NB4 (cell line): ENCODE data around the gene DGKE.

Source experiments
- DNase-seq: peaks from one replicate; pipeline ENCODE4 v3.0.0; 2010; ENCODE audit warnings: low read depth
- H3K4me3 ChIP-seq: one replicate; pipeline ENCODE4 v1.5.1; 2011; ENCODE audit warnings: mild to moderate bottlenecking, low read depth, low read length, moderate library complexity
- CTCF ChIP-seq: IDR thresholded peaks from one replicate; pipeline ENCODE4 v1.5.1; 2012; ENCODE audit warnings: low read depth, low read length
- MYC ChIP-seq: IDR thresholded peaks from 2 replicates; pipeline ENCODE4 v1.6.1; 2011; ENCODE audit warnings: low read depth, low read length
- POLR2A ChIP-seq: IDR thresholded peaks from 2 replicates; pipeline ENCODE4 v1.6.1; 2011; ENCODE audit warnings: mild to moderate bottlenecking; ENCODE audit not compliant: insufficient read length; ENCODE audit errors: extremely low read depth
- TF ChIP-seq, protein P1 (sequence below): IDR thresholded peaks from 2 replicates; pipeline ENCODE4 v1.6.1; 2011; ENCODE audit warnings: low read depth, low read length

The DGKE gene

GRCh38 chr17:56868716-56869115 is 34.8 kb downstream of the DGKE start:
- no peak for DNase-seq
- H3K4me3 ChIP-seq = no peak overlapping the region
- TF ChIP-seq POLR2A = no peak
- TF ChIP-seq CTCF = no peak
- no peak for TF ChIP-seq MYC
- TF ChIP-seq, protein P1, sequence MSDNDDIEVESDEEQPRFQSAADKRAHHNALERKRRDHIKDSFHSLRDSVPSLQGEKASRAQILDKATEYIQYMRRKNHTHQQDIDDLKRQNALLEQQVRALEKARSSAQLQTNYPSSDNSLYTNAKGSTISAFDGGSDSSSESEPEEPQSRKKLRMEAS = no peak

- TF ChIP-seq CTCF = no peak
- TF ChIP-seq, protein P1 = no peak
- no peak for TF ChIP-seq MYC
- no peak for TF ChIP-seq POLR2A
- DNase-seq = no peak
- H3K4me3 ChIP-seq = no peak overlapping the region
Measured at GRCh38 chr17:56870081-56870651, 36.2 kb downstream of the DGKE start.

- no peak for DNase-seq
- H3K4me3 ChIP-seq = no peak overlapping the region
- TF ChIP-seq CTCF = no peak
- TF ChIP-seq MYC = no peak
- TF ChIP-seq, protein P1 = no peak
- no peak for TF ChIP-seq POLR2A
Measured at GRCh38 chr17:56876766-56877179, 42.8 kb downstream of the DGKE start.

DNA sequence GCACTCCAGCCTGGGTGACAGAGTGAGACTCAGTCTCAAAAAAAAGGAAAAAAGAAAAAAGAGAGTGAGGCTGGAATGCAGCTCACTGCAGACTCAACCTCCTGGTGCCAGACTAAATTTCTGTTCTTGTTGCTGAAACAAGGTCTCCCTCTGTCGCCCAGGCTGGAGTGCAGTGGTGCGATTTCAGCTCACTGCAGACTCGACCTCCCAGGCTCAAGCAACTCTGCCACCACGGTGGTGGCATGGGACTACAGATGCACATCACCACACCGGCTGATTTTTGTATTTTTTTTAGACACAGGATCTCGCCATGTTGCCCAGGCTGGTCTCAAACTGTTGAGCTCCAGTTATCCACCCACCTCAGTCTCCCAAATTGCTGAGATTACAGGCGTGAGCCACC is 45.3 kb downstream of the DGKE start:
- TF ChIP-seq, protein P1 = no peak
- no peak for TF ChIP-seq MYC
- no peak for TF ChIP-seq CTCF
- no peak for TF ChIP-seq POLR2A
- no peak overlapping the region for H3K4me3 ChIP-seq
- no peak for DNase-seq

DNA sequence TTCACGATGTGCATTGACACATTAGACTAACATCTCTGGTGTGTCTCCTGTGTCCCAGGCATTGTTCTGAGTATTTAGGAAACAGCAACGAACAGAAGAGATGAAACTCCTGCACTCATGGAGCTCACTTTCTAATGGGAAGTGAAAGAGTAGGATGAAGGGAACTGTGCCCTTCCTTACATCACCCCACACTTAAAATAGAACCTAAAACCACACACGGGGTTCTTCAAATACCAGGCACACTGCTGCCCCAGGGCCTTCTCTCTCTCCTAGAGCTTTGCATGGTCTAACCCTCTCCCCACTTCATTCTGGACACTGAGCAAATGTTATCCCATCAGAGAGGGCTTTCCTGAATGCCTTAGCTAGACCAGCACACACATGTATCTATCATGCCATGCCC is 46.2 kb downstream of the DGKE start:
- DNase-seq = peak; percentile 26

More for the DNA sequence above, 46.2 kb downstream of the DGKE start:
- no peak overlapping the region for H3K4me3 ChIP-seq
- TF ChIP-seq POLR2A (no peak), MYC (no peak), CTCF (no peak)
- TF ChIP-seq, protein P1 = no peak
